Neuron (in vitro differentiated cells): ENCODE results near the gene CCDC188.

Experiments
- H2AFZ ChIP-seq: one replicate; pipeline ENCODE4 v1.6.1; 2013; ENCODE audit warnings: low read depth, mild to moderate bottlenecking, inconsistent platforms, low read length, moderate library complexity
- H3K27me3 ChIP-seq: one replicate; pipeline ENCODE4 v1.6.1; 2013; ENCODE audit warnings: low read length; ENCODE audit not compliant: insufficient read depth
- H3K36me3 ChIP-seq: one replicate; pipeline ENCODE4 v1.6.1; 2013; ENCODE audit warnings: low read length; ENCODE audit not compliant: insufficient read depth
- H3K4me1 ChIP-seq: one replicate; pipeline ENCODE4 v1.6.1; 2013; ENCODE audit warnings: low read length; ENCODE audit not compliant: insufficient read depth
- H3K4me3 ChIP-seq: 2 replicates; pipeline ENCODE4 v1.5.1; 2013; ENCODE audit warnings: mild to moderate bottlenecking, low read length, moderate library complexity
- H3K9me3 ChIP-seq: one replicate; pipeline ENCODE4 v1.6.1; 2013; ENCODE audit warnings: low read length

CCDC188 gene

GRCh38 chr22:20145832-20146223 lies 5.0 kb downstream of the CCDC188 start:
- H3K36me3 ChIP-seq = peaks cover 10% of the 10 kb centered on the region
- no peaks in the 10 kb centered on the region for H3K27me3 ChIP-seq
- no peaks in the 10 kb centered on the region for H3K9me3 ChIP-seq
- H2AFZ ChIP-seq = no peak overlapping the region
- H3K4me1 ChIP-seq = peaks cover 17% of the 10 kb centered on the region
- no peak overlapping the region for H3K4me3 ChIP-seq

GRCh38 chr22:20145206-20145831 lies 5.5 kb downstream of the CCDC188 start:
- peaks cover 10% of the 10 kb centered on the region for H3K36me3 ChIP-seq
- H2AFZ ChIP-seq = no peak overlapping the region
- no peaks in the 10 kb centered on the region for H3K9me3 ChIP-seq
- peaks cover 16% of the 10 kb centered on the region for H3K4me1 ChIP-seq
- H3K27me3 ChIP-seq = no peaks in the 10 kb centered on the region
- H3K4me3 ChIP-seq = no peak overlapping the region

GRCh38 chr22:20143883-20144665 lies 6.8 kb downstream of the CCDC188 start:
- H3K4me3 ChIP-seq = no peak overlapping the region
- peaks cover 16% of the 10 kb centered on the region for H3K4me1 ChIP-seq
- H3K9me3 ChIP-seq = no peaks in the 10 kb centered on the region
- no peaks in the 10 kb centered on the region for H3K27me3 ChIP-seq
- no peak overlapping the region for H2AFZ ChIP-seq
- H3K36me3 ChIP-seq = peaks cover 14% of the 10 kb centered on the region

GRCh38 chr22:20142711-20143621 lies 7.9 kb downstream of the CCDC188 start:
- no peaks in the 10 kb centered on the region for H3K9me3 ChIP-seq
- H3K36me3 ChIP-seq = peaks cover 14% of the 10 kb centered on the region
- H2AFZ ChIP-seq = no peak overlapping the region
- peaks cover 16% of the 10 kb centered on the region for H3K4me1 ChIP-seq
- H3K27me3 ChIP-seq = no peaks in the 10 kb centered on the region
- no peak overlapping the region for H3K4me3 ChIP-seq

GRCh38 chr22:20141186-20142077 lies 9.4 kb downstream of the CCDC188 start:
- Histone ChIP-seq H3K4me3 (no peak overlapping the region), H3K36me3 (peaks cover 14% of the 10 kb centered on the region), H3K4me1 (peaks cover 16% of the 10 kb centered on the region), H3K27me3 (no peaks in the 10 kb centered on the region), H3K9me3 (no peaks in the 10 kb centered on the region), H2AFZ (no peak overlapping the region)

GRCh38 chr22:20140521-20140964 lies 10.3 kb downstream of the CCDC188 start:
- H2AFZ ChIP-seq = no peak overlapping the region
- no peak overlapping the region for H3K4me3 ChIP-seq
- no peaks in the 10 kb centered on the region for H3K27me3 ChIP-seq
- no peaks in the 10 kb centered on the region for H3K9me3 ChIP-seq
- peaks cover 11% of the 10 kb centered on the region for H3K4me1 ChIP-seq
- peaks cover 12% of the 10 kb centered on the region for H3K36me3 ChIP-seq

- Histone ChIP-seq H2AFZ (no peak overlapping the region), H3K4me3 (no peak overlapping the region), H3K4me1 (peaks cover 9% of the 10 kb centered on the region), H3K27me3 (no peaks in the 10 kb centered on the region), H3K36me3 (peaks cover 9% of the 10 kb centered on the region), H3K9me3 (no peaks in the 10 kb centered on the region)
Measured at GRCh38 chr22:20140107-20140445, 10.8 kb downstream of the CCDC188 start.

- no peak overlapping the region for H2AFZ ChIP-seq
- peaks cover 9% of the 10 kb centered on the region for H3K36me3 ChIP-seq
- H3K9me3 ChIP-seq = no peaks in the 10 kb centered on the region
- H3K4me3 ChIP-seq = no peak overlapping the region
- H3K4me1 ChIP-seq = peaks cover 9% of the 10 kb centered on the region
- no peaks in the 10 kb centered on the region for H3K27me3 ChIP-seq
Measured at GRCh38 chr22:20139391-20140106, 11.3 kb downstream of the CCDC188 start.

- Histone ChIP-seq H3K4me3 (no peak overlapping the region), H3K9me3 (no peaks in the 10 kb centered on the region), H3K4me1 (peaks cover 9% of the 10 kb centered on the region), H3K36me3 (peaks cover 4% of the 10 kb centered on the region), H3K27me3 (no peaks in the 10 kb centered on the region), H2AFZ (no peak overlapping the region)
Measured at GRCh38 chr22:20138868-20139267, 12.0 kb downstream of the CCDC188 start.

- H3K27me3 ChIP-seq = no peaks in the 10 kb centered on the region
- peaks cover 9% of the 10 kb centered on the region for H3K4me1 ChIP-seq
- no peak overlapping the region for H3K4me3 ChIP-seq
- H3K9me3 ChIP-seq = no peaks in the 10 kb centered on the region
- H2AFZ ChIP-seq = no peak overlapping the region
- peaks cover 4% of the 10 kb centered on the region for H3K36me3 ChIP-seq
Measured at GRCh38 chr22:20138417-20138738, 12.5 kb downstream of the CCDC188 start.

GRCh38 chr22:20137671-20138416 lies 13.0 kb downstream of the CCDC188 start:
- Histone ChIP-seq H3K9me3 (no peaks in the 10 kb centered on the region), H2AFZ (no peak overlapping the region), H3K27me3 (no peaks in the 10 kb centered on the region), H3K36me3 (peaks cover 4% of the 10 kb centered on the region), H3K4me1 (peaks cover 11% of the 10 kb centered on the region), H3K4me3 (no peak overlapping the region)
